ENCODE results near the gene LUZP2. TPM values are rescaled to one million over a fixed set of nuclear protein-coding genes. Genes with fewer than 3 reads are reported as not detected.

The LUZP2 gene
- total RNA-seq, 8 experiments from 2014 or later: 0.46 to 48.5 (median 9.8) TPM

DNA sequence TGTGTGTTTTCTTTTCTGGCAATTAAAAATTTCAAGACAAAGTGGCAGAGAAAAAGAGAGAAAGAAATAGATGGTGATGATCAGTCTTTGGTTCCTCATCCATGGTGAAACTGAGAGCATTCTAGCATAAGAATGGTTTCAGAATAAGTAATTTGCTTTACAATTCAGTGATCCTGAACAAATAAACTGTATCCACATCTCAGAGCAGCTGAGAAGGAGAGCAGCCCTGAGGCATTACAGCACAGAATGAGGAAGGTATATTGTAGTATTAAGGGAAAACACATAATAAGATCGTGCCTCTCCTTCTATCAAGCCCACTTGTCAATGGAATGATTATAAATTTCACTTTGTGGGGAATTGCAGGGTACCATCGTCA is 17.4 kb downstream of the LUZP2 start:
- ATAC-seq (replicated peaks in 6 of 8): peak in 5 of 8 experiments; percentile 12 to 87 (median 52)
- Histone ChIP-seq H3K4me1 (replicated peaks in 1 of 2) (peaks cover 4 to 7% of the 10 kb centered on the region in 2 donors), H3K4me3 (no peak overlapping the region), H3K27ac (no peak overlapping the region)
- 14 to 83% (median 45%) methylated on average over 1 to 2 of the region's 2 CpGs; no CpG with 5 or more reads in 1 of the 10 experiments for WGBS, 10 experiments
- in situ Hi-C loops (cut with MboI; ENCODE audit: low pct_unique_long_range_greater_than_20kb in 2 of 9, low sequenced_read_pairs in 9 of 9, unreplicated experiment in 9 of 9): no loop called here

GRCh38 chr11:24515632-24516031 is 18.8 kb downstream of the LUZP2 start:
- ATAC-seq (replicated peaks in 6 of 8): no peak
- WGBS, 10 experiments: 11 to 100% (median 92%) methylated on average over 1 of the region's 1 CpG; no CpG with 5 or more reads in 3 of the 10 experiments
- no peak overlapping the region for H3K4me3 ChIP-seq
- in situ Hi-C loops (cut with MboI; ENCODE audit: low pct_unique_long_range_greater_than_20kb in 2 of 9, low sequenced_read_pairs in 9 of 9, unreplicated experiment in 9 of 9): no loop called here
- peaks cover 4 to 7% of the 10 kb centered on the region in 2 donors for H3K4me1 ChIP-seq (replicated peaks in 1 of 2)
- H3K27ac ChIP-seq: no peak overlapping the region

- no peak for ATAC-seq (replicated peaks in 6 of 8)
Measured at GRCh38 chr11:24516638-24517037, 19.8 kb downstream of the LUZP2 start.

GRCh38 chr11:24521601-24522000 is 24.7 kb downstream of the LUZP2 start:
- in situ Hi-C loops (cut with MboI; ENCODE audit: low pct_unique_long_range_greater_than_20kb in 2 of 9, low sequenced_read_pairs in 9 of 9, unreplicated experiment in 9 of 9): no loop called here
- H3K4me3 ChIP-seq: no peak overlapping the region
- no peak overlapping the region for H3K27ac ChIP-seq
- H3K4me1 ChIP-seq (replicated peaks in 1 of 2): no peaks in the 10 kb centered on the region
- 0 to 100% (median 81%) methylated on average over 3 to 5 of the region's 5 CpGs; no CpG with 5 or more reads in 1 of the 10 experiments for WGBS, 10 experiments
- ATAC-seq (replicated peaks in 6 of 8): no peak

More at GRCh38 chr11:24516638-24517037, 19.8 kb downstream of the LUZP2 start:
- Histone ChIP-seq H3K4me3 (no peak overlapping the region), H3K27ac (no peak overlapping the region), H3K4me1 (replicated peaks in 1 of 2) (peaks cover 4 to 7% of the 10 kb centered on the region in 2 donors)
- in situ Hi-C loops (cut with MboI; ENCODE audit: low pct_unique_long_range_greater_than_20kb in 2 of 9, low sequenced_read_pairs in 9 of 9, unreplicated experiment in 9 of 9): no loop called here

- WGBS, 10 experiments: 0 to 71% (median 59%) methylated on average over 1 to 3 of the region's 3 CpGs
- Histone ChIP-seq H3K4me1 (replicated peaks in 1 of 2) (no peaks in the 10 kb centered on the region), H3K27ac (no peak overlapping the region), H3K4me3 (no peak overlapping the region)
- in situ Hi-C loops (cut with MboI; ENCODE audit: low pct_unique_long_range_greater_than_20kb in 2 of 9, low sequenced_read_pairs in 9 of 9, unreplicated experiment in 9 of 9): no loop called here
- no peak for ATAC-seq (replicated peaks in 6 of 8)
Measured at GRCh38 chr11:24524156-24524555, 27.3 kb downstream of the LUZP2 start.

DNA sequence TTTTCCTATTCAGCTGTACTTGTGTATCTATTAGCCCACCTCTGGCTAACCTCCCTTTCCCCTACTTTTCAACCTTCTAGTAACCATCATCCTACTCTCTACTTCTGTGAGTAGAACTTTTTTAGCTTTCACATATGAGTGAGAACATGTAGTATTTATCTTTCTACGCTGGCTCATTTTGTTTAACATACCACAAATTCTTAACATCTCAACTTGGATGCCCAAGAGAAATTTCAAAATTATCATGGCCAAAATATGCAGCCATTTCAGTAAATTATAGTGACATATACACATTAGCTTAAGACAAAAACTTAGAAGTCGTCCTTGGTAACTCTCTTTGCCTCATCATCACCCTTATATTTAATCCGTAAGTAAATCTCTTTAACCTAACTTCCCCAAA is 34.7 kb downstream of the LUZP2 start:
- no peak for ATAC-seq (replicated peaks in 6 of 8)
- 19 to 100% (median 58%) methylated on average over 1 to 3 of the region's 3 CpGs for WGBS, 10 experiments

DNA sequence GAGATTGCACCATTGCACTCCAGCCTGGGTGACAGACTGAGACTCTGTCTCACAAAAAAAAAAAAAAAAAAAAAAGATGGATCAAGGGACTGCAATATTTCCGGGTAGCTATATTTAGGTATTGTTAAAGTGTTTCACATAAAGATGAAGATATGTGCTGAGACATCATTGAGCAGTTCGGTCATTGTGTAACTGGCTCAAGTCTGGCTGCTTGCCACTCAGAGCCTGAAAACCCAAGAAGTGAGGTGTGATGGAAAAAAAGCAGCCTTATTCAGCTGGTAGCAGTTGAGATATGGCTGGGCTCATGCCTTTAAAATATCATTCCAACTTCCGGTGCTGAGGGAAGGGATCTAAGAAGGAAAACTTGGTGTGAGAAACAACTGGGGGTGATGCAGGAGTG is 46.9 kb downstream of the LUZP2 start:
- in situ Hi-C loops (cut with MboI; ENCODE audit: low pct_unique_long_range_greater_than_20kb in 2 of 9, low sequenced_read_pairs in 9 of 9, unreplicated experiment in 9 of 9): no loop called here
- Histone ChIP-seq H3K4me3 (no peak overlapping the region), H3K27ac (no peak overlapping the region), H3K4me1 (replicated peaks in 1 of 2) (no peaks in the 10 kb centered on the region)
- 22 to 100% (median 80%) methylated on average over 1 to 3 of the region's 3 CpGs for WGBS, 10 experiments
- no peak for ATAC-seq (replicated peaks in 6 of 8)

More for the DNA sequence above, 34.7 kb downstream of the LUZP2 start:
- H3K27ac ChIP-seq: no peak overlapping the region
- no peaks in the 10 kb centered on the region for H3K4me1 ChIP-seq (replicated peaks in 1 of 2)
- in situ Hi-C loops (cut with MboI; ENCODE audit: low pct_unique_long_range_greater_than_20kb in 2 of 9, low sequenced_read_pairs in 9 of 9, unreplicated experiment in 9 of 9): no loop called here
- H3K4me3 ChIP-seq: no peak overlapping the region

DNA sequence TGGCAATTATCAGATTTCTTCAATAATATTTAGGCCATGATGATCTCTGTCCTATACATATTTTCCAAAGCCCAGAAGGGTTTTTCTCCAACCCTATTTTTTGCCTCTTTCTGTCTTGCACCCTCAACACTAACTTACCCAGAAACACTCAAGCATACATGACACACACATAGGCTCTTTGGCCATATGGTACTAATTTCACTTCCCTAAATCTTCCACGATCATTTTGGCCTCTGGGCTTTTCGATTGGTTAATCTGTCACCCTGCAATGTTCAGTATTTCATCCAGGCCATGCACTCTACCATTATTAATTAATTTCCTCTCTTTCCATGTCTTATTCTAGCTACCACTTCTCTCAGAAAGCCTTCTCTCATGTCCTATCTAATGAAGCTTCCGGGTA is 59.8 kb downstream of the LUZP2 start:
- Histone ChIP-seq H3K4me1 (replicated peaks in 1 of 2) (no peaks in the 10 kb centered on the region), H3K27ac (no peak overlapping the region), H3K4me3 (no peak overlapping the region)
- WGBS, 10 experiments: 0 to 100% (median 80%) methylated on average over 1 to 3 of the region's 3 CpGs
- in situ Hi-C loops (cut with MboI; ENCODE audit: low pct_unique_long_range_greater_than_20kb in 2 of 9, low sequenced_read_pairs in 9 of 9, unreplicated experiment in 9 of 9): no loop called here
- no peak for ATAC-seq (replicated peaks in 6 of 8)

GRCh38 chr11:24559315-24559714 is 62.5 kb downstream of the LUZP2 start:
- in situ Hi-C loops (cut with MboI; ENCODE audit: low pct_unique_long_range_greater_than_20kb in 2 of 9, low sequenced_read_pairs in 9 of 9, unreplicated experiment in 9 of 9): no loop called here
- ATAC-seq (replicated peaks in 6 of 8): no peak
- H3K27ac ChIP-seq: no peak overlapping the region
- H3K4me1 ChIP-seq (replicated peaks in 1 of 2): no peaks in the 10 kb centered on the region
- H3K4me3 ChIP-seq: no peak overlapping the region

GRCh38 chr11:24560324-24560723 is 63.5 kb downstream of the LUZP2 start:
- WGBS, 10 experiments: 11 to 92% (median 76%) methylated on average over 2 to 4 of the region's 4 CpGs; no CpG with 5 or more reads in 1 of the 10 experiments
- no peak for ATAC-seq (replicated peaks in 6 of 8)
- H3K4me3 ChIP-seq: no peak overlapping the region
- H3K27ac ChIP-seq: no peak overlapping the region
- H3K4me1 ChIP-seq (replicated peaks in 1 of 2): no peaks in the 10 kb centered on the region
- in situ Hi-C loops (cut with MboI; ENCODE audit: low pct_unique_long_range_greater_than_20kb in 2 of 9, low sequenced_read_pairs in 9 of 9, unreplicated experiment in 9 of 9): no loop called here

DNA sequence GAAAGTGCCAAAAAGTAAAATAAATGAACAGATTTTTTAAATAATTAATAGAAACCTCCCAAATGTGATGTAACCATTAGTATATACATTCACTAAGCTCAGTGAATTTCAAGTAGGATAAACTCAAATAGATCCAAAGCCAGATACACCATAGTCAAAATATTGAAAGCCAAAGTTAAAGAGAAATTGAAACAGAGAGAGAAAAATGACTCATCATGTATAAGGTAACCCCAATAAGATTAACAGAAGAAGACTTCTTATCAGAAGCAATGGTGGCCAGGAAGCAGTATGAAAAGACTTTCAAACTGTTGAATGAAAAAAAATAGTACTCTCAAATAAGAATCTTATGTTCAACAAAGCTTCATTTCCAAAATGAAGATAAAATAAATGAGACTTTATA is 70.5 kb downstream of the LUZP2 start:
- Histone ChIP-seq H3K27ac (no peak overlapping the region), H3K4me1 (replicated peaks in 1 of 2) (no peaks in the 10 kb centered on the region), H3K4me3 (no peak overlapping the region)
- ATAC-seq (replicated peaks in 6 of 8): no peak
- in situ Hi-C loops (cut with MboI; ENCODE audit: low pct_unique_long_range_greater_than_20kb in 2 of 9, low sequenced_read_pairs in 9 of 9, unreplicated experiment in 9 of 9): no loop called here

DNA sequence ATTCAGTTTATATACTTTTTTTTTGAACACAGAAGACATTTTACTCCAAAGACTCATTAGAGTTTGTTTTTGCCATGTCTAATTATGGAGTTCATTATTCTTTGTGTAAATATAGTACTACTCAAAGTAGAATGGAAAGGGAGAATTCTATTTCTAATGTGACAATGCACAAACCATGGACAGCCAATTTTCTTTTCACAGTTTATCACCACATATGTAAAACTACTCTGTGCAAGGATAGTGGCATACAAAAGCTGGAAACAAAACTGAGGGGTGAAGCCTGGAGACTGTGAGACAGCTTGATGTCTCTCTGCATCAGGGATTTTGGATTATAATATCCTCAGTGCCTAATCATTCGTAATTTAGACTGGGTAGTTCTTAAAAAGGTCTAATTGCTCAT is 75.5 kb downstream of the LUZP2 start:
- ATAC-seq (replicated peaks in 6 of 8): no peak

GRCh38 chr11:24574461-24574860 is 77.6 kb downstream of the LUZP2 start:
- H3K4me1 ChIP-seq (replicated peaks in 1 of 2): peaks cover 0 to 4% of the 10 kb centered on the region in 2 donors
- no peak overlapping the region for H3K4me3 ChIP-seq
- in situ Hi-C loops (cut with MboI; ENCODE audit: low pct_unique_long_range_greater_than_20kb in 2 of 9, low sequenced_read_pairs in 9 of 9, unreplicated experiment in 9 of 9): no loop called here
- ATAC-seq (replicated peaks in 6 of 8): no peak
- WGBS, 10 experiments: 0 to 100% (median 63%) methylated on average over 1 of the region's 1 CpG; no CpG with 5 or more reads in 1 of the 10 experiments
- no peak overlapping the region for H3K27ac ChIP-seq

More for the DNA sequence above, 75.5 kb downstream of the LUZP2 start:
- Histone ChIP-seq H3K4me3 (no peak overlapping the region), H3K4me1 (replicated peaks in 1 of 2) (peaks cover 0 to 4% of the 10 kb centered on the region in 2 donors), H3K27ac (no peak overlapping the region)
- 25 to 100% (median 92%) methylated on average over 1 of the region's 1 CpG; no CpG with 5 or more reads in 4 of the 10 experiments for WGBS, 10 experiments
- in situ Hi-C loops (cut with MboI; ENCODE audit: low pct_unique_long_range_greater_than_20kb in 2 of 9, low sequenced_read_pairs in 9 of 9, unreplicated experiment in 9 of 9): no loop called here

DNA sequence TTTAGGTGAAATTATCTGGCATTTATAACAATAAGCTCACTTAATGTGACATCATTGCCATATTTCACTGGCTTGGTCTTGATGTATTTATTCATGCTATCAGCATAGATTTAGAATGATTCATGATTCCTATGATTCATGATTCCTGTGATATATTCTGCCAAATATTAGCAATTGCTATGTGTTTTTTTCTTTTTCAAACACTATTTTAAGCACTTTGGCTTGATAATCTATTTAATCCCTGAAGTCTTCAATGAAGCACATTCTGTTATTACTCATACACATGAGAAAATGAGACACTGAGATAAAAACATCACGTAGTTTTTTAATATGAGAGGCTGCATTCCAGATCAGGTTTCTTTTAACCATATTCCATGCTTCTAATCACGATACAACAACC is 78.5 kb downstream of the LUZP2 start:
- Histone ChIP-seq H3K27ac (no peak overlapping the region), H3K4me1 (replicated peaks in 1 of 2) (peaks cover 0 to 4% of the 10 kb centered on the region in 2 donors), H3K4me3 (no peak overlapping the region)
- ATAC-seq (replicated peaks in 6 of 8): peak in 3 of 8 experiments; percentile 31 to 56 (median 38)
- in situ Hi-C loops (cut with MboI; ENCODE audit: low pct_unique_long_range_greater_than_20kb in 2 of 9, low sequenced_read_pairs in 9 of 9, unreplicated experiment in 9 of 9): no loop called here
- WGBS, 10 experiments: 7 to 89% (median 63%) methylated on average over 1 to 2 of the region's 2 CpGs

Data from motor neuron (in vitro differentiated cells).